OCI-LY1 (cell line): ENCODE measurements around the gene SIK1.

Experiments
- H2AFZ ChIP-seq: fragments of 200-600 bp; sonication (generic), shearing (Covaris generic); 2 replicates; pipeline ENCODE4 v1.6.0; 2014; ENCODE audit warnings: antibody characterized with exemption, mild to moderate bottlenecking, low read length
- H3F3A ChIP-seq: fragments of 200-600 bp; sonication (generic), shearing (Covaris generic); 2 replicates; pipeline ENCODE4 v1.6.0; 2014; ENCODE audit warnings: mild to moderate bottlenecking, antibody characterized with exemption, low read length, moderate library complexity; ENCODE audit not compliant: insufficient read depth
- H3K27ac ChIP-seq: fragments of 200-600 bp; sonication (generic); 2 replicates; pipeline ENCODE4 v1.5.1; 2014; ENCODE audit warnings: low read length, mixed run types, mild to moderate bottlenecking, low read depth; ENCODE audit not compliant: poor library complexity, severe bottlenecking
- H3K27me3 ChIP-seq: fragments of 200-600 bp; sonication (generic); 2 replicates; pipeline ENCODE4 v1.6.0; 2014; ENCODE audit warnings: antibody characterized with exemption, mild to moderate bottlenecking, low read length, moderate library complexity; ENCODE audit not compliant: insufficient read depth
- H3K36me3 ChIP-seq: fragments of 200-600 bp; sonication (generic); 2 replicates; pipeline ENCODE4 v1.6.1; 2014; ENCODE audit warnings: mild to moderate bottlenecking, antibody characterized with exemption, low read length, moderate library complexity, mixed read lengths; ENCODE audit not compliant: insufficient read depth
- H3K4me1 ChIP-seq: fragments of 200-600 bp; sonication (generic); 2 replicates; pipeline ENCODE4 v1.5.1; 2014; ENCODE audit warnings: mild to moderate bottlenecking, low read length, moderate library complexity; ENCODE audit not compliant: insufficient read depth, severe bottlenecking
- H3K4me2 ChIP-seq: fragments of 200-600 bp; sonication (generic), shearing (Covaris generic); 2 replicates; pipeline ENCODE4 v1.6.1; 2014; ENCODE audit warnings: low read length
- H3K4me3 ChIP-seq: fragments of 200-600 bp; sonication (generic); 2 replicates; pipeline ENCODE4 v1.5.1; 2014; ENCODE audit warnings: low read length, low read depth, mild to moderate bottlenecking, mixed read lengths; ENCODE audit not compliant: poor library complexity, severe bottlenecking
- H3K79me2 ChIP-seq: fragments of 200-600 bp; shearing (Covaris generic); 2 replicates; pipeline ENCODE4 v1.6.1; 2016; ENCODE audit warnings: mixed run types, low read length, mixed read lengths; ENCODE audit not compliant: insufficient read depth
- H3K9ac ChIP-seq: fragments of 200-600 bp; sonication (generic), shearing (Covaris generic); 2 replicates; pipeline ENCODE4 v1.6.1; 2014; ENCODE audit warnings: mild to moderate bottlenecking, low read length, mixed read lengths
- H3K9me2 ChIP-seq: fragments of 200-600 bp; sonication (generic), shearing (Covaris generic); 2 replicates; pipeline ENCODE4 v1.6.1; 2014; ENCODE audit warnings: low read depth, mild to moderate bottlenecking, low read length, mixed read lengths
- H3K9me3 ChIP-seq: fragments of 200-600 bp; shearing (Covaris generic); 2 replicates; pipeline ENCODE4 v1.6.1; 2014; ENCODE audit warnings: low read length, mixed read lengths
- H4K20me1 ChIP-seq: fragments of 200-600 bp; sonication (generic), shearing (Covaris generic); 2 replicates; pipeline ENCODE4 v1.6.0; 2016; ENCODE audit warnings: mild to moderate bottlenecking, low read length; ENCODE audit not compliant: insufficient read depth
- CTCF ChIP-seq: fragments of 200-600 bp; sonication (generic), shearing (Covaris generic); IDR thresholded peaks from 2 replicates; pipeline ENCODE4 v1.5.1; 2017; ENCODE audit warnings: mild to moderate bottlenecking, antibody characterized with exemption, low read length, moderate library complexity, mixed read lengths
- EZH2 ChIP-seq: fragments of 200-600 bp; sonication (generic), shearing (Covaris generic); IDR thresholded peaks from 2 replicates; pipeline ENCODE4 v1.8.0; 2017; ENCODE audit warnings: borderline replicate concordance, mixed run types, mild to moderate bottlenecking, antibody characterized with exemption, low read length, moderate library complexity, mixed read lengths

SIK1 gene

GRCh38 chr21:43370091-43370658 is 56.8 kb downstream of the SIK1 start:
- H3K4me2 ChIP-seq, result peak overlapping the region; percentile 14; the same call in 1 of the 2 replicates
- no peaks in the 10 kb centered on the region for H3K9me2 ChIP-seq

GRCh38 chr21:43369596-43370090 is 57.3 kb downstream of the SIK1 start:
- H3K27ac ChIP-seq, result no peak overlapping the region
- no peaks in the 10 kb centered on the region for H3K79me2 ChIP-seq
- H3K9me3 ChIP-seq, result no peaks in the 10 kb centered on the region
- no peaks in the 10 kb centered on the region for H3K36me3 ChIP-seq
- no peaks in the 10 kb centered on the region for H4K20me1 ChIP-seq
- no peaks in the 10 kb centered on the region for H3K9me2 ChIP-seq
- peaks cover 12% of the 10 kb centered on the region for H3K4me1 ChIP-seq
- TF ChIP-seq CTCF (no peak), EZH2 (no peak)
- H3F3A ChIP-seq, result no peaks in the 10 kb centered on the region
- H3K4me2 ChIP-seq, result no peak overlapping the region
- no peak overlapping the region for H3K4me3 ChIP-seq
- no peak overlapping the region for H3K9ac ChIP-seq
- H2AFZ ChIP-seq, result no peak overlapping the region
- H3K27me3 ChIP-seq, result peaks cover 17% of the 10 kb centered on the region; the same call in 1 of the 2 replicates

More at GRCh38 chr21:43370091-43370658, 56.8 kb downstream of the SIK1 start:
- Histone ChIP-seq H3K27me3 (peaks cover 21% of the 10 kb centered on the region; the same call in 1 of the 2 replicates), H4K20me1 (no peaks in the 10 kb centered on the region), H3K36me3 (no peaks in the 10 kb centered on the region), H3K4me1 (peaks cover 12% of the 10 kb centered on the region), H3K4me3 (no peak overlapping the region), H3K79me2 (no peaks in the 10 kb centered on the region), H3K27ac (no peak overlapping the region), H3K9me3 (no peaks in the 10 kb centered on the region), H3K9ac (no peak overlapping the region), H2AFZ (no peak overlapping the region), H3F3A (no peaks in the 10 kb centered on the region)
- no peak for TF ChIP-seq CTCF
- no peak for TF ChIP-seq EZH2

GRCh38 chr21:43369124-43369523 is 57.8 kb downstream of the SIK1 start:
- no peak overlapping the region for H2AFZ ChIP-seq
- H3K4me1 ChIP-seq, result peaks cover 12% of the 10 kb centered on the region
- no peaks in the 10 kb centered on the region for H3K79me2 ChIP-seq
- no peaks in the 10 kb centered on the region for H3K36me3 ChIP-seq
- no peak overlapping the region for H3K4me3 ChIP-seq
- H3K9me3 ChIP-seq, result no peaks in the 10 kb centered on the region
- H3K9me2 ChIP-seq, result no peaks in the 10 kb centered on the region
- H3K27me3 ChIP-seq, result peaks cover 12% of the 10 kb centered on the region; the same call in 1 of the 2 replicates
- TF ChIP-seq CTCF (no peak), EZH2 (no peak)
- H3F3A ChIP-seq, result no peaks in the 10 kb centered on the region
- no peaks in the 10 kb centered on the region for H4K20me1 ChIP-seq
- no peak overlapping the region for H3K4me2 ChIP-seq
- no peak overlapping the region for H3K27ac ChIP-seq
- no peak overlapping the region for H3K9ac ChIP-seq
